SU-DHL-6 (cell line): Measurements from ENCODE around the gene LECT2.

Experiments used
- H2AFZ ChIP-seq: fragments of 200-600 bp; sonication (generic); 2 replicates; pipeline ENCODE4 v1.6.1; 2014; ENCODE audit warnings: low read depth, mild to moderate bottlenecking, moderate library complexity, mixed read lengths, antibody characterized with exemption, low read length; ENCODE audit not compliant: severe bottlenecking
- H3F3A ChIP-seq: fragments of 200-600 bp; shearing (Covaris generic); 2 replicates; pipeline ENCODE4 v1.6.0; 2016; ENCODE audit warnings: antibody characterized with exemption, mild to moderate bottlenecking; ENCODE audit not compliant: insufficient read depth
- H3K27ac ChIP-seq: fragments of 200-600 bp; sonication (generic); 2 replicates; pipeline ENCODE4 v1.5.1; 2016; ENCODE audit warnings: low read depth, mild to moderate bottlenecking, low read length, moderate library complexity, mixed read lengths
- H3K27me3 ChIP-seq: fragments of 200-600 bp; sonication (generic), shearing (Covaris generic); 2 replicates; pipeline ENCODE4 v1.6.0; 2014; ENCODE audit warnings: mild to moderate bottlenecking, low read length
- H3K36me3 ChIP-seq: fragments of 200-600 bp; sonication (generic); 2 replicates; pipeline ENCODE4 v1.6.1; 2014; ENCODE audit warnings: mild to moderate bottlenecking, low read length, mixed read lengths
- H3K4me2 ChIP-seq: fragments of 300-600, 200-600 bp; shearing (Covaris generic), sonication (generic); 2 replicates; pipeline ENCODE4 v1.6.0; 2014; ENCODE audit warnings: low read length, low read depth, mild to moderate bottlenecking; ENCODE audit not compliant: poor library complexity, severe bottlenecking
- H3K4me3 ChIP-seq: fragments of 200-600 bp; sonication (generic); 2 replicates; pipeline ENCODE4 v1.5.1; 2014; ENCODE audit warnings: antibody characterized with exemption, low read length, mild to moderate bottlenecking, mixed read lengths; ENCODE audit not compliant: insufficient read depth, poor library complexity, severe bottlenecking
- H3K79me2 ChIP-seq: fragments of 200-600 bp; sonication (generic); 2 replicates; pipeline ENCODE4 v1.6.1; 2014; ENCODE audit warnings: mild to moderate bottlenecking, low read length, moderate library complexity; ENCODE audit not compliant: insufficient read depth
- H3K9ac ChIP-seq: fragments of 200-600 bp; sonication (generic); 2 replicates; pipeline ENCODE4 v1.7.0; 2014; ENCODE audit warnings: mild to moderate bottlenecking, low read length
- H3K9me2 ChIP-seq: fragments of 200-600 bp; sonication (generic); replicated peaks from 2 replicates; pipeline ENCODE4 v1.6.1; 2014; ENCODE audit warnings: low read length; ENCODE audit not compliant: insufficient read depth
- H3K9me3 ChIP-seq: fragments of 200-600 bp; sonication (generic); 2 replicates; pipeline ENCODE4 v1.6.1; 2014; ENCODE audit warnings: low read length, mixed read lengths; ENCODE audit not compliant: insufficient read depth
- H4K20me1 ChIP-seq: fragments of 200-600 bp; sonication (generic); 2 replicates; pipeline ENCODE4 v1.6.1; 2014; ENCODE audit warnings: low read depth, mild to moderate bottlenecking, antibody characterized with exemption, low read length, moderate library complexity, mixed read lengths
- EZH2phosphoT487 ChIP-seq: fragments of 200-600 bp; sonication (generic), shearing (Covaris generic); conservative IDR thresholded peaks from 2 replicates; pipeline ENCODE4 v1.6.1; 2018; ENCODE audit warnings: mild to moderate bottlenecking, antibody characterized with exemption, low read length, moderate library complexity, mixed read lengths
- TF ChIP-seq, protein P1 (sequence below): fragments of 200-600 bp; sonication (generic); IDR thresholded peaks from one replicate; pipeline ENCODE4 v1.5.1; 2017; ENCODE audit warnings: antibody characterized with exemption, mild to moderate bottlenecking, low read length, moderate library complexity; ENCODE audit not compliant: insufficient read depth, poor library complexity, severe bottlenecking

LECT2 gene

GRCh38 chr5:135954899-135955298 is at the start of gene LECT2:
Gene LECT2 (minus strand): TSS chr5:135954983. CDS start chr5:135954833, 150 bp downstream.
- no peaks in the 10 kb centered on the region for H4K20me1 ChIP-seq
- no peaks in the 10 kb centered on the region for H3K36me3 ChIP-seq
- H3K9me3 ChIP-seq: no peaks in the 10 kb centered on the region
- no peaks in the 10 kb centered on the region for H3K79me2 ChIP-seq
- no peaks in the 10 kb centered on the region for H3F3A ChIP-seq
- H3K27me3 ChIP-seq: no peaks in the 10 kb centered on the region
- H3K27ac ChIP-seq: no peak within 1 kb of the TSS
- H3K9ac ChIP-seq: no peak within 1 kb of the TSS
- H2AFZ ChIP-seq: no peak within 1 kb of the TSS
- TF ChIP-seq EZH2phosphoT487: no peak
- TF ChIP-seq, protein P1, sequence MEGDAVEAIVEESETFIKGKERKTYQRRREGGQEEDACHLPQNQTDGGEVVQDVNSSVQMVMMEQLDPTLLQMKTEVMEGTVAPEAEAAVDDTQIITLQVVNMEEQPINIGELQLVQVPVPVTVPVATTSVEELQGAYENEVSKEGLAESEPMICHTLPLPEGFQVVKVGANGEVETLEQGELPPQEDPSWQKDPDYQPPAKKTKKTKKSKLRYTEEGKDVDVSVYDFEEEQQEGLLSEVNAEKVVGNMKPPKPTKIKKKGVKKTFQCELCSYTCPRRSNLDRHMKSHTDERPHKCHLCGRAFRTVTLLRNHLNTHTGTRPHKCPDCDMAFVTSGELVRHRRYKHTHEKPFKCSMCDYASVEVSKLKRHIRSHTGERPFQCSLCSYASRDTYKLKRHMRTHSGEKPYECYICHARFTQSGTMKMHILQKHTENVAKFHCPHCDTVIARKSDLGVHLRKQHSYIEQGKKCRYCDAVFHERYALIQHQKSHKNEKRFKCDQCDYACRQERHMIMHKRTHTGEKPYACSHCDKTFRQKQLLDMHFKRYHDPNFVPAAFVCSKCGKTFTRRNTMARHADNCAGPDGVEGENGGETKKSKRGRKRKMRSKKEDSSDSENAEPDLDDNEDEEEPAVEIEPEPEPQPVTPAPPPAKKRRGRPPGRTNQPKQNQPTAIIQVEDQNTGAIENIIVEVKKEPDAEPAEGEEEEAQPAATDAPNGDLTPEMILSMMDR: no peak
- no peak within 1 kb of the TSS for H3K4me2 ChIP-seq
- H3K9me2 ChIP-seq: no peaks in the 10 kb centered on the region
- no peak within 1 kb of the TSS for H3K4me3 ChIP-seq

GRCh38 chr5:136004436-136004835 is 49.7 kb upstream of the LECT2 start:
- no peak for TF ChIP-seq EZH2phosphoT487
- TF ChIP-seq, protein P1: no peak
- no peaks in the 10 kb centered on the region for H3K9me3 ChIP-seq
- H3K9ac ChIP-seq: no peak overlapping the region
- no peaks in the 10 kb centered on the region for H4K20me1 ChIP-seq
- H3K4me2 ChIP-seq: no peak overlapping the region
- H3K9me2 ChIP-seq: no peaks in the 10 kb centered on the region
- no peaks in the 10 kb centered on the region for H3F3A ChIP-seq
- no peaks in the 10 kb centered on the region for H3K79me2 ChIP-seq
- H2AFZ ChIP-seq: no peak overlapping the region
- no peak overlapping the region for H3K4me3 ChIP-seq
- H3K36me3 ChIP-seq: no peaks in the 10 kb centered on the region
- no peak overlapping the region for H3K27ac ChIP-seq
- H3K27me3 ChIP-seq: no peaks in the 10 kb centered on the region

- no peak overlapping the region for H3K9ac ChIP-seq
- H3K4me3 ChIP-seq: no peak overlapping the region
- H3K79me2 ChIP-seq: no peaks in the 10 kb centered on the region
- no peaks in the 10 kb centered on the region for H3K9me3 ChIP-seq
- no peak overlapping the region for H3K4me2 ChIP-seq
- no peak overlapping the region for H3K27ac ChIP-seq
- H3K36me3 ChIP-seq: no peaks in the 10 kb centered on the region
- H3K27me3 ChIP-seq: no peaks in the 10 kb centered on the region
- no peaks in the 10 kb centered on the region for H3F3A ChIP-seq
- H3K9me2 ChIP-seq: no peaks in the 10 kb centered on the region
- TF ChIP-seq, protein P1: no peak
- no peak for TF ChIP-seq EZH2phosphoT487
- no peaks in the 10 kb centered on the region for H4K20me1 ChIP-seq
- no peak overlapping the region for H2AFZ ChIP-seq
Observed at GRCh38 chr5:136001466-136001981, 46.7 kb upstream of the LECT2 start.
